CD4-positive, alpha-beta T cell treated with Interleukin-2 at 100 ng/mL for 4 hours (primary cell): ENCODE data around the gene INSYN1.
A peak's percentile ranks its signal among the peaks of the same experiment; 100 is the strongest.
"Not testable (repeated sequence)": the region's sequence is repeated elsewhere in the genome, so short reads cannot be mapped to it uniquely, and the experiment has no call there.

Experiments used
- DNase-seq: peaks from one replicate; pipeline ENCODE4 v3.0.0-alpha.2; 2020; ENCODE audit warnings: low spot score

Gene INSYN1

DNA sequence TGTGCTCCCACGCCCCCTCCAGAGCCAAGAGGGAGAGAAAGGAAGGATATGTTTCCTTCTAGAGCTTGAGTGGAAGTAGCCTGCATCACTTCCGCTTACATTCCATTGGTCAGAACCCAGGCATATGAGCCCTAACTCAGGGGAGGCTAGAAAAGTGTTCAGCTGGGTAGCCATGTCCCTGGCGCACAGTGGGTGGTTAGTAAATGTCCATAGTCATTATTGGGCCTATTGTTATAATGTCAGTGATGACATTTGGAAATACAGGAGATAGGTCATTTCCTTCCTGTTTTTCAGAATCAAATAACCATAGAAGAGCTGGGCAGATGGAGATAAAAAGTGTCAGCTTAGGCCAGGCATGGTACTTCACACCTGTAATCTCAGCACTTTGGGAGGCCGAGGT, 41.6 kb downstream of the INSYN1 start:
- no peak for DNase-seq

DNA sequence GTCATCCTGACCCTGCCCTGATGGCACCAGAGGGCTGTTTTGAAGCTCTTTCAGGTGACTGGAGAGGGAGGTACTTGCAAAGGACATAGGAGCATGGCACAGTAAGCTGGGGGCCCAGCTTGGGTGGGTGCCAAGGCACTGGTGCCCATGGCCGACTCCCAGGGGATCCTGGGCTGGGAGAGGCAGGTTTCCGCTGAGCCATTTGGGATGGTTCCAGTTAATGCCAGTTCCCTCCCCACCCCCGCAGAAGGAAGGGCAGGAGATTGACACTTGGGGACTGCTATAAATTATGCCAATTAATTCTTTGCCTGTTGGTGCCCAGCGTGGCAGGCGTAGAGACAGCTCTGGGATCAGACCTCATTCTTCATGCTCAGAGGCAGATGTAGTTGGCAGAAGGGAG, 42.8 kb downstream of the INSYN1 start:
- DNase-seq, result no peak

DNA sequence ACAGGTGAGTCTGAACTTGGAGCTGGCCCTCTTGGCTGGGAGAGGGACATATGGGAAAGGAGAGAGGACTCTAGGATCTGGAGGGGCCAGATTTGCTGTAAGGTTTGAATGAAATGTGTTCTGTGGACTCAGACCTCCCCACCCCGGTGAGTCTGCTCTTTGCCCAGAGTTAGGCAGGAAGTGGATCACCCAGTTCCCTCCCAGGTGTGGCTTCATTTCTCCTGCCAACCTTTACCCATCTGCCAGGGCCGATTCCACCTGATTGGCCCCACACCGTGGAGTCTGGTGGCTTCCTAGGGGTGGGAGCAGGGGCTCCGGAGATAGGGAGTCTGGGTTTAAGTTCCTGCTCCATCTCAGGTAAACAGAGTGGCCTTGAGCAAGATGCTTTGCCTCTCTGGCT, 43.5 kb downstream of the INSYN1 start:
- DNase-seq, result no peak

GRCh38 chr15:73709241-73709640, 43.9 kb downstream of the INSYN1 start:
- DNase-seq, result no peak

DNA sequence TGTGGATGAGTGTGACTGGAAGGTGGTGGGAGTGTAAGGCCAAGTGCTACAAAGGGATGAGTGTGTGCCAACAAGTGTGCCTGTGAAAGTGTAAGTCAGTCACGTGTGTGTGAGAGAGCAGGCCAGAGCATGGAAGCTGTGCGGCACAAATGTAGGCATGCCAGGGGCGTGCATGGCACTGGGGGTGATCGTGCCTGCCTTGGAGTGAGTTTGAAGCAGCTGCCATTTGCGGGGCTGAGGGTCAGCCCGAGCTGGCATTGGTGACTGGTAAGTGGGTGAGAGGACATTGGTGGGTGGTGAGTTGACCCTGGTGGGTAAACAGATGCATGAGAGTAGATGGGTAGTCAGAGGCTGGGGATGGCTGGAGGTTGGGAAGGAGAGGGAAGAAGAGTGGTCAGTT, 44.5 kb downstream of the INSYN1 start:
- no peak for DNase-seq

DNA sequence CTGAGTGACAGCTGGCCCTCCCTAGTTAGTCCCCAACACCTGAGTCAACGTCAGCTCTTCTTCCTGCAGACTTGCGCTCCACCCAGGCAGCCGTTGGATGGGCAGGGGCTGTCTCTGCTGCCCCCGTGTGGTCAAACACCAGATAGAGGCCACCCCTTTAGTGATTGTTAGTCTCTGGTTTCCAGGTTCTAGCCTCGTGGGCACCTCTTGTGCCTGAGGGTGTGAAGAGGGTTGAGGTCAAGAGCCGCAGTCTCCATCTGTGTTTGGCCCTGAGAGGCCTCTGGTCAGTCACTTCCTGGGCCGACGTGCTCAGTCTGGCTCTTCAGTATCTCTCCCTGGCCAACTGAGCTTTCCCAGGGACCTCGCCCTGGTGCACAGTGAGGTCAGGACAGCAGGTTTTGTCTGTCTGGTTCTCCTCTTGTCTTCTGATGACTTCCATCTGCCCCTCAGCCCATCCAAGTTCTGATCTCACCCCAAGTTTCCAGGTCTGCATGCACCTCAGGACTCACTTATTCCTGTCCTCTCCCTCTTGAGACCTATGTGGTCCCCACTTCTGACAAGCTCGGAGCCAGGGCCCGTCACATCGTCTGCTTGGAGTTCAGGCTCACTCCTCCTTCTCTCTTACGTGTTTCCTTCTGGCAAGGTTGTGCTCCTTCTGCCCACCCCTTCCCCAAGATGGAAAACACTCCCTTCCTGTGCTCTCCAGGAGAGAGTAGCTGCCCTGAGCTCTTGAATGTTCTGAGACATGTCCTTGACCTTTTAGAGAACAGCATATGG, 48.1 kb downstream of the INSYN1 start:
- DNase-seq, result peak; percentile 60

- DNase-seq, result not testable (repeated sequence)
These were observed 48.8 kb downstream of the INSYN1 start for GRCh38 chr15:73704142-73704868.

DNA sequence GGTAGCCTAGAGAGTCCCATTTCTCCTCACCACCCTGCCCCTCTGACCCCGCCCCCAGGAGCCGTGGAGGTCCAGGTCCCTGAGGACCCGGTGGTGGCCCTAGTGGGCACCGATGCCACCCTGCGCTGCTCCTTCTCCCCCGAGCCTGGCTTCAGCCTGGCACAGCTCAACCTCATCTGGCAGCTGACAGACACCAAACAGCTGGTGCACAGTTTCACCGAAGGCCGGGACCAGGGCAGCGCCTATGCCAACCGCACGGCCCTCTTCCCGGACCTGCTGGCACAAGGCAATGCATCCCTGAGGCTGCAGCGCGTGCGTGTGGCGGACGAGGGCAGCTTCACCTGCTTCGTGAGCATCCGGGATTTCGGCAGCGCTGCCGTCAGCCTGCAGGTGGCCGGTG, 49.5 kb downstream of the INSYN1 start:
- not testable (repeated sequence) for DNase-seq

- DNase-seq, result not testable (repeated sequence)
These were observed 50.6 kb downstream of the INSYN1 start for GRCh38 chr15:73702311-73703239.

- peak; percentile 77 for DNase-seq
These were observed 52.9 kb downstream of the INSYN1 start for GRCh38 chr15:73700041-73700842.

DNA sequence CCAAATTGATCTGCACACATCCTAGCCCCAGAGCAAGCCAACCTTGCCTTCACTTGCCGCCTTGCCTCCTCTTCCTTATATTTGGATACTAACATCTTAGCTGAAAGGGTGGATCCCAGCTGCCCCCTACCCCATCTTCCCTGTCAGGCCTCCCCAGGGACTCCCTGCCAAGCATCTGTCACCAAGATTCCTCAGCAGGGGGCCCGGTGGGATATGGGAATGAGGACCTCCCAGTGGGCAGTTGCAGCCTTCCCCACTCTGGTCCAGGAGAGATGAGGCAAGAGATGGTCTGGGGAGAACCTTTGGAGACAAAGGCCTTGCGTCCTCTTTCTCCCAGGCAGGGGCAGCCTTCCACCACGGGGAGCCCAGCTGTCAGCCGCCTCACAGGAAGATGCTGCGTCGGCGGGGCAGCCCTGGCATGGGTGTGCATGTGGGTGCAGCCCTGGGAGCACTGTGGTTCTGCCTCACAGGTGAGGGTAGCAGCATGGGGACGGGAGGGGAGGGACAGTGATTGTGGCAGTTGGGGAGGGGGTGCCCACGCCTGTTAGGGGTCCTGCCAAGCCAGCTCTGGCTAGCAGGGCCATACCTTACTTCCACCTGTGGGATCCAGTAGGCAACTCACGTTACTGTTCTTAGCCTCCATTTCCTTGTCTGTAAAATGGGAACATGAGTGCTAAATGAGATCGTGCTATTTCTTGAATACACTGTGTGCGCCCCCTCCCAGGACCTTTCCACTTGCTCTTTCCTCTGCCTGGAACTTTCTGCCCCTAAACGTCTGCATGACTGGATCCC, 53.7 kb downstream of the INSYN1 start:
- no peak for DNase-seq

DNA sequence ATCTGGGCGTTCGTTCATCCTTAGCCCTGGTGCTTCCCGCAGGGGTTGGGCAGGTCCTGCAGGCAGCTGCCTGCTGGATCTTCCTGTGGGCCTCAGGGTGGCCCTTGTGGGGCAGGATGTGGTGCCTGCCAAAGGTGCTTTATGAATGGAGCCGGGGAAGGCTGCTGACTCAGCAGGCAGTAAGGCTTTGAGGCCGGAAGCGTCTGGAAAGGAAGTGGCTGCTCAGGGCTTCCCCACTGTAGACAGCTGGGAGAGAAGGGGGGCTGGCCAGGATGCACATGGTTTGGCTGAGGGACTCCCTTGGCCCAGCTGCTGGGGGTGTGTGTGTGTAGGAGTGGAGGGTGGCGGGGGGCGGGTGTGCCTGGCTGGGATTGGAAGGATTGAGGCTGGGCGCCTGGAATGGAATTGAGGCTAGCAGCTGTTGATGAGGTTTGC, 56.1 kb downstream of the INSYN1 start:
- peak; percentile 72 for DNase-seq

DNA sequence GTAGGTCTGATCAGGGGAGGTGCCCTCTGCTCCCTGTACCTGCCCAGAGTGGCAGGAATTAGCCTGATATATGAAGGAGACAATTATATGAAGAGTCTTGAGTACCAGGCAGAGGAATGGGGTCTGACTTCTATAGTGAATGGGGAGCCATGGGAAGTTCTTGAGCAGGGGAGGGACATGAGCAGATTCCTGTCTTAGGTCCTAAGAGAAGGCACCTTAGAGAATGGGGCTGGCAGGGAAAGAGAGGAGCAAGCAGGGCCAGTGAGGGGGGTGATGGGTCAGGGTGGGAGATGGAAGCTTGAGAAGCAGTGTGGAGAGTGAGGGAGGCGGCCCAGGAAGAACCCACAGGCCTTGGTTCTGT, 56.5 kb downstream of the INSYN1 start:
- DNase-seq, result no peak

GRCh38 chr15:73695773-73696640, 57.1 kb downstream of the INSYN1 start:
- DNase-seq, result no peak

DNA sequence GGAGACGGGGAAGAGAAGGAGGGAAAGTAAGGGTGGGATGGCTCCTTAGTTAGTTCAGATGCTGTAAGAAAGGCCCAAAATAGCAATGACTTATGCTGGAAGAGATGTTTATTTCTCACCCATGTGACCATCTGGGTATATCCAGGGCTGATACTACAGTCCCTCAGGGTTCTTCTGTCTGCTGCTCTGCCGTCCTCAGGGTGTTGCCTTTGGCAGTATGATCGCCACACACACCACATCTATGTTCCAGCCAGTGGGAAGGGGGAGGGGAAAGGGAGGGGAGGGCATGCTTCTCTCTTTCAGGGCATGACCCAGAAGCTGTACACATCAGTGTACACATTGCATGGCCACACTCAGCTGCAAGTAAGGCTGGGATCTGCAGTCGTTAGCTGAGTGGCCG, 58.7 kb downstream of the INSYN1 start:
- no peak for DNase-seq

DNA sequence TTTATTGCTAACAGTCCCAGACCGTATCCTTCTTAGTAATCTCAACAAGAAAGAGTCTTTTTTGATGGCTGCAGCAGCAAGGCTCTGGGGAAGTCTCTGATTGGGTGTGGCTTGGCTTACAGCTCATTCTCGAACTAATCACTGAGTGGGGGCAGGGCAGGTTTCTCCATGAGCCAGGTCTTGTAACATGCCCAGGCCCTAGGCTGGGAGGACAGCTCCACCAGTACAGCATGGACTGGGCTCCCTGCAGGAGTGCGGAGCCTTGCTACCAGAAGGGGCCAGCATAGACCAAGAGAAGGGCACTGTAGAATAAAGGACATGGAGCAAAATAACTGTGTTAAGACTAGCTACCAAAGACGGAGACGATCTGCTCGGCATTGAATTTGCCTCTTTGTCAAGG, 61.8 kb downstream of the INSYN1 start:
- no peak for DNase-seq

DNA sequence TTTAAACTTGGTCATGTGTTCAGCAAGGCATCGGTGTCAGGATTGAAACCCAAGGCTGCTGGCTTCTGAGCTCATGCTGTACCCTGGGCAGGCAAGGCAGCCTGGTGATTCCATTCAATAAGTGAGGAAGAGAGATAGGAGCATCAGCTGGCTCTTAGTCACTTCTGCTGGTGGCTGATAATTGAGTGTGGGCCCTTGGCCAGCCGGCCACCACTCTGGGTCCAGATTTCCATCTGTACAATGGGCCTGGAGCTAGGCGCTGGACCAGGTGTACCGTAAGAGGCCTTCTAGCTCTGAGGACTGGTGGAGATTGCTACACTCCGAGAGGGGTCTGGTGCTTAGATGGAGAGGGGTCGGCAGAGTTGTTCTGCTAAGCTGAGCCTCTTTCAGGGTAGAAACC, 64.7 kb downstream of the INSYN1 start:
- DNase-seq, result no peak

DNA sequence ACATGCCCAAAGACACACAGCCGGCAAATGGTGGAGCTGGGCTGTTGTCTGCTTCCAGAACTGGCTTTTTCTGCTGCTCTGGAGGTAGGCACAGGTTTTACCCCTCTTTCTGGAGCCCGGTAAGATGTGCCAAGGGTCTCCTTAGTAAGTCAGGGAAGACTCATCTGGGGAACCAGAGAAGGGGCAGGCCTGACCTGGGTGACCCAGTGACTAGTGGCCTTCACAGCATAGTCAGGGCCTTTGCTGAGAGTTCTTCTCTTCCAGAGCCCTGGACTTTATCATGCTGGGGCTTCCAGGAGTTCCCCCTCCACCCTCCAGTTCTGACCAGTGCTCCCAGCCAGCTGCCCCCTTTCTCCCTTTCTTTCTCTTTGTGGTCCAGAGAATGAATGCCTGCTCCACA, 65.8 kb downstream of the INSYN1 start:
- no peak for DNase-seq

DNA sequence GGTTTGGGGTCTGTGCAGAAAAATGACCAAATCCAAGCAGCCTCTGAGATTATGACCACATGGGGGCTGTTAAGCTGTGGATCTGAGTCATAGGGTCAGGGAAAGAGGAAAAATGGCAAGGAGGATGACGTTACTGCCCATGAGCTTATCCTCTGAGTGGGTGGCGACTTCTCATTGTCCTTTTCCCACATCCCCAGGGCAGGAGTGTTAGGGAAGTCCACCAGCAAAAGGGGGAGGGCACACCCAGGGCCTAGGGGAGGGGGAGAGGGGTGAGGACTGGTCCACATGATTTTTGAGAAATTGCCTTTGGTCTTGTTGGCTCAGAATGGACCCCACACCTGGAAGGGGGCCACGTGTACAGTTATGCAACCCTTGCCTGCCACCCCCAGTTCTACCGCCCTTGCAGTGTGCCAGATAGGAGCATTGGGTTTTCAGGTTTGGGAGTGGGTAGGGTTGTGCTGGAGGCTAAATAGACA, 66.3 kb downstream of the INSYN1 start:
- no peak for DNase-seq

DNA sequence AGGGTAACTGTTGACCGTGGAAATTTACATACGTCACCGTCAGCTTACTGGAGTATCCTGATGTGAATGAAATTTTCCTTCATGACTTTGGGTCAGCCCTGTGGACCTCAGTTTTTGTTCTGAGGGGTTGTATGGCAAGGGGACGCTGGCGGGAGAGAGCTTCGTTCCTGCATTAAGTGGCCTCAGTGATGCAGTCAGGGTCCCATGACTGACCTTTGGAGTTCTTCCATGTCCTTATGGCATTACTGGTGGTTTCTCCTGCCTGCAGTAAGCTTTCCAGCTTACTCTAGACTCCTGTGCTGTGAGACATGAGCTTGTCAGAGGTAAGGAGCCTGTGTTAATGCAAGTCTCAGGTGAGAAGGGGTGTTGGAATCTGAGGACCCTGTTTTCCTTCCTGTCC, 67.2 kb downstream of the INSYN1 start:
- DNase-seq, result no peak
